RKO (cell line): Measurements from ENCODE around the gene ACE.
A peak's percentile ranks its signal among the peaks of the same experiment; 100 is the strongest.

Experiments used
- DNase-seq: peaks from one replicate; pipeline ENCODE4 v3.0.0-alpha.2; 2016; ENCODE audit warnings: low spot score

Gene ACE

DNA sequence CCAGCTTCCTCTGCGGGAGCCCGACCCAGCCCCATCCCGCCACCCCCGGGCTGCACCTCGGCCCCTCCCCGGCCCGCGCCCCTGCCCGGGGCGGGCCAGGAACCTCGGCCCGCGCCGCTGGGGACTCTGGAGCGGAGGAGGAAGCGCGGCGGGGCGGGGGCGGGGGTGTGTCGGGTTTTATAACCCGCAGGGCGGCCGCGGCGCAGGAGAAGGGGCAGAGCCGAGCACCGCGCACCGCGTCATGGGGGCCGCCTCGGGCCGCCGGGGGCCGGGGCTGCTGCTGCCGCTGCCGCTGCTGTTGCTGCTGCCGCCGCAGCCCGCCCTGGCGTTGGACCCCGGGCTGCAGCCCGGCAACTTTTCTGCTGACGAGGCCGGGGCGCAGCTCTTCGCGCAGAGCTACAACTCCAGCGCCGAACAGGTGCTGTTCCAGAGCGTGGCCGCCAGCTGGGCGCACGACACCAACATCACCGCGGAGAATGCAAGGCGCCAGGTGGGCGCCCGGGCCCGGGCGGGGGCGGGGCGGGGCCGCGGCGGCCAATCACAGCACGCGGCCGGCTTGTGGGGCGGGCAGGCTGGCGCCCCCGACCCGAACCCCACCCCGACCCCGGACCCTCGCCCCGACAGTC lies at the start of gene ACE:
ACE (plus strand) TSS at position 208 of the 626 bp plus-strand sequence; CDS start at position 242, 34 bp downstream.
- peak; percentile 71 for DNase-seq

DNA sequence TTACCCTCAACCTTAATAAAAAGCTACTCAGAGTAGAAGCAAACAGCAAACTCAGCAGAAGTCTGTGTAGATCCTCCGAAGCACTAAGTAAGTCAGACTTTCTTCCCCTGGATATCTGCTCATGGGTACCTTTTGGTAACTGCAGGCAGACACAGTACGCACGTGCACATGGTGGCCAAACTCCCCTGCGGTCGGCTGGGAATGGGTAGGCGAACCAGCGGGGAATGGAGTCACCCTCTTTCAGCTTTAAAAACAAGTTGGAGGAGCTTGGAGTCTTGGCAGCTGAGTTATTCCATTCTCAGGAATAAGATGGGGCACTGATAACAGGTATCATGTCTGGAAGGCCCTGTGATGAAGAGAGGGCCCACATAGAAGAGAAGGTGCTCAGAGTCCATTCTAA lies 47.1 kb upstream of the ACE start:
- no peak for DNase-seq

DNA sequence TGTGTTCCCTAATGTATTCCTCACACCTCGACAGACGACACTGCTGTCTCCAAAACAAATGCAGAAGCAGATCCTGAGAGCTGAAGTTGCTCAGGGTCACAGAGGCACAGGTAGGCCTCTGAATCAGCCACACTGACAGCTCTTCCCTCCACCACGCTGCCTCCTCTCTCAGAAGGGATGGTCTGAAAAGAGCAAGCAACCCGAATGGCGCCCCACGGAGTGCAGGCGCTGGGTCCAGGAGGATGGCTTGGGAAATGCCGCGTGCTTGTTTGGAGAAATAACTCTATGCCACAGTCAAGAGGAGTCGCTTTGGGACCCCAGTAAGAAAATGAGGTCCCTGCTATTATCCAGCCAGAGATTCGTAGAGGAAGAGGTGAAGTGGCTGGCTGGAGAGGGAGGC lies 46.6 kb upstream of the ACE start:
- no peak for DNase-seq

DNA sequence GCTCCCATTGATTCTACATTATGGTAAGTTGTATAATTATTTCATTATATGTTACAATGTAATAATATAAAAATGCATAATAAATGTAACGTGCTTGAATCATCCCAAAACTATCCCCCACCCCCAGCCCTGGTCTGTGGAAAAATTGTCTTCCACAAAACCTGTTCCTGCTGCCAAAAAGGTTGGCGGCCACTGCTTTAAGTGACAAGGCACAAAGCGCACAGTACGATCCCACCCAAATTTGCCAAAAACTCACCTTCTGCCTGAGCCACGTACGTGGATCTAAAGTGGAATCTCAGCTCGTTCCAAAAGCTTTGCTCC lies 45.3 kb upstream of the ACE start:
- no peak for DNase-seq

DNA sequence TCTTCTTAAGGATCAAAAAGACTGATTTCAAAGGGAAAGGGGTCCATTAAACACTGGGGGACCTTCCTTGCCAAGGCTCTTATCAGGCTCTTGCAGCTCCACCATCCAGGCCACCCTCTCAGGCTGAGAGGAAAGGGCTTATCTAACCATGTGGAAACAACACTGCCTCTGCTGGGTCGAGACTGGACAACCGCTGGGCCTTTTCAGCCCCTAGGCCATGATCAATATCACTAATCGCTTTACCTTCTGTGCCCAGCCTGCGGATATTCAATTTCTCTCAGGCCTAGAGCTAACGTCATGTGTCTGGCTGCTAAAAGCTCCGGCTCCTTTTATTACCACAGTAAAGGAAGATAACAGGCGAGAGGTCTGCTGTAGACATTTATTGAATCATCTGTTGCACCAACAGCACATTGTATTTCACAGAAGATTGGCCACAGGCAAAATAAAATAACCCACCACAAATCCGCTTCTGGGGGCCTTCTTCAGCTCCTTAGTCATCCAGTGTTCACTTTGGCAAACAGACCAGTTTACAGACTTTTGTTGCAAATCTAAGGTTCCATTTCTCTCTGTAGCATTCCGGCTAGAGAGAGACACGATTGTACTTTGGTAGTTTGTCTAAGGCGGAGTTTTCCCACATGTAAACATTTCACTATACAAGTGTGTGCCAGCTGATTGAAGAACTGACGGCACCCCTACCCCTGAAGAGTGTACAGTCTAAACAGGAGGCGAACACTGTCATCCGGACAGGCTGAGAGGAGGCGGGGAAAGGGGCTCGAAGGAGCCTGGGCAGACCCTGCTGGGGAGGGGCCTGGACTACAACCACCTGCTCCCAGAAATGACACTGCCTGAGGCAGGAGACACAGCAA lies 44.7 kb upstream of the ACE start:
- DNase-seq: no peak

DNA sequence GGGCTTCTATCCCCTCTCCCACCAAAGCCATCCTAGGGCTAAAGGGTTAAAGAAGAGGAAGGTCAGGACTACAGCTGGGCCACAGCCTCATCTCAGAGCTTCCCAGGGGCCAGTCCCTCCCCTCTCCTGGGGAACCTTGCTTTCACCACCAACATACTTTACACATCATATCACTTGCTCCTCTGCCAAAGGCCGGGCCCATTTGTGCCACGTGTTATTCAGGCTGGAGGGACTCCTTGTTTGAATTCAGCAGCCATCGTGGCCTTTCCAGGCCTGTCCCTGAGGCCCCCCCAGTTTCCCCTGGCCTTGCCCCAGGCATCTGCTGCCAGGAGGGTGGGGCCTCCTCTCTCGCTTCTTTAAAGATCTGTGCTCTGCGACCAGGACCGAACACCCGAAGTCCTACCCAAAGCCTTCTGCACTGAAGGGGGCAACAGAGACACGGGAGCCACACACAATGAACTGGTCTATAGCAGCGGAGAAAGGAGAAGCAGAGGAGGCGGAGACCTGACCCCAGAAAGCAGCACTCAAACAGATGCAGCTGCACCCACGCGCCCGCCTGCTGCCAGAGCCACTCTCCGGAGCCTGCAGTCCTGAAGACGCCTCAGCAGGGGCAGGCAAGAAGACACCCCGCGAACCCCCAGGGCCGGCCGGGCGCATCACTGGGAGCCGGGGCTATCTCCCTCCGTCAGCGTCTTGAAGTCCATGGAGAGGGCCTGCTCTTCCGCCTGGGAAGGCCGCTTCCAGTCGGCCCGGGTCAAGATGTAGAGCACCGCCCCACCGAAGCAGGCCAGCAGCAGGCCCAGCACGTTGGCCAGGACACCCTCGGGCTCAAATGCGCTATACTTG lies 42.9 kb upstream of the ACE start:
- DNase-seq: no peak

DNA sequence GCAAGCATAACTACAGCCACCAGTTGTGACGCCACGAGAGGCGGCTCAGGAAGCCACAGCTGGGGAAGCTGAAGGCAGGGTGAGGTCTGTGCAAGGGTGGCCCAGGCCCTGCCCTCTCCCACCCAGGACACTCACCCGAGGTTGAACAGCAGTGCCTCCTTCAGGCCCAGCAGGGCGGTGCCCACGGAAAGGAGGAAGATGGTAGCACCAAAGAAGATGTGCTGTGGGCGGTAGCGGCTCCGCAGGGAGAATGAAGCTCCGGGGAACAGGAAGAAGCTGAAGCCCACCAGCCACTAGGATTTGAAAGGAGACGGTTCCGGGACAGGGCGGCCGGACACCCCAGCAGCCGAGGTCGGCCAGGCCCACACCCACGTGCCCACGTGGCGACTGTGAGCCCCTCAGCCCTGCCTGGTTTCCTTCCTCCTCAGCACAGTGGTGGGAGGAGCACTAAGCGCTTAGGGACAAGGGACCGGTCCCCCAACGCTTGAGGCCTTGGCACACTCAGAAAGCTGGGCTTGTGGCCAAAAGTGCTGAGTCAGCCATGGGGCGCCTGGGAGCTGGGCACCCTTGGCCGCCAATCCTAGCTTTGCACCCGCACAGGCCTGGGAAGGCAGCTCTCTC lies 41.8 kb upstream of the ACE start:
- DNase-seq: peak; percentile 22

DNA sequence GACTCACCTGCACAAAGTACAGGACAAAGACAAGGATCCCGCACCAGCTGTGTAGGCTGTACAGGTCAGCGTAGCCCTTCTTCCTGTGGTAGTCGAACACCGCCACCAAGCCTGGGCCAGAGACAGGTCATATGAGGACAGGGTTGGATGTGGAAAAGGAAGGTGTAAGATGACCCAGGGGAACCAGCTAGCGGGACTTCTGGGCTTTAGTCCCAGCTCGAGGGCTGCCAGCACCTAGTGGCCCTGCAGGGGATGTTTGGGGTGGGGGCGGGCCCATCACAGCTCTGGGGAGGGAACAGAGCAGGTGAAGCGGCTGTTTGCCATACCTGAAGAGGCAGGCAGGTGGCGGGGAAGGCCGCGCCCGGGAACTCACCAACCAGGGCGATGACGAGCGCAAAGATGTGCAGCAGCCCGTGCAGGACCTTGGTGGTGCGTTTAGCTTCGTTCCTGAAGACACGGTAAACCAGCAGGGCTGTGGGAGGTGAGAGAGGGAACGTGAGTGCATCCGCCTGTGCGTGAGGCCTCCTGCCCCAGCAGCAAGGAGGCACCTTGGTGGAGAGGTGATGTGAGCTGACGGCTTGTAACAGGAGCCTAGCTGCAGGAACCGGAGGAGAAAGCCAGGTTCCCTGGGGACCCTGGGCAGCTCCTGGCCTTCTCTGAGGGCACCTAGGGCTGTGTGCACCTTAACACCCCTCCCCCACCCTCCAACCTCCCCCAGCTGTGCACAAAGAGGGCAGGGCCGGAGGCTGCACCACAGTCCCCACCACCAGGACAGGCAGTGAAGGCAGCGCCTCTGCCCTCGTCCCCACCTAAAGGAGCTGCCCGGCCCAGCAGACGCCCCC lies 41.0 kb upstream of the ACE start:
- DNase-seq: no peak

DNA sequence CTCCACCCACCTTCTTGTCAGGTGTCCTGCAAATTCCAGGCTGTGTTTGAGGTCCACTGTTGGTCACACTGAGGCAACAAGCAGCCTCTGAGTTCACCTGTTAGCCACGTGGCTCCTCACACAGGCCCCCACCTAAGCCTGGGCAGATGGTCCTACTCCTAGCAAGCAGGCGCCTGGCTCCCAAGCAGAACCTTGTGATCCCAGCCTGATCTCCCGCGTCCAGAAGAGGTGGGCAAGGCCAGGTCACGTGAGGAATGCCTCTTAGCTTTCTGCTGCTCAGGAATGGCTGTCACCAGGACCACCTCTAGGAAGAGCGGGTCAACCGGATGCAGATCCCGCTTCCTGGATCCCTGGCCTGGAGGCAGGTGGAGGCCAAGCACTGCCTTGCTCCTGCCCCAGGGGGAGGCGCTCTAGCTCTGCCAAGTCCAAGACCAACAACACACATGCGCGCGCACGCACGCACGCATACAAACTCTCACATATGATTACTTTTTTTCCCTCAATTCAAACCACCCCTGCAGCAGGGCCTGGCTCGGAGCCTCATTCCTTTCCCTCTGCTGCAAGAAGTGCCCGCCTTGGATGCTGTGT lies 40.2 kb upstream of the ACE start:
- DNase-seq: no peak

DNA sequence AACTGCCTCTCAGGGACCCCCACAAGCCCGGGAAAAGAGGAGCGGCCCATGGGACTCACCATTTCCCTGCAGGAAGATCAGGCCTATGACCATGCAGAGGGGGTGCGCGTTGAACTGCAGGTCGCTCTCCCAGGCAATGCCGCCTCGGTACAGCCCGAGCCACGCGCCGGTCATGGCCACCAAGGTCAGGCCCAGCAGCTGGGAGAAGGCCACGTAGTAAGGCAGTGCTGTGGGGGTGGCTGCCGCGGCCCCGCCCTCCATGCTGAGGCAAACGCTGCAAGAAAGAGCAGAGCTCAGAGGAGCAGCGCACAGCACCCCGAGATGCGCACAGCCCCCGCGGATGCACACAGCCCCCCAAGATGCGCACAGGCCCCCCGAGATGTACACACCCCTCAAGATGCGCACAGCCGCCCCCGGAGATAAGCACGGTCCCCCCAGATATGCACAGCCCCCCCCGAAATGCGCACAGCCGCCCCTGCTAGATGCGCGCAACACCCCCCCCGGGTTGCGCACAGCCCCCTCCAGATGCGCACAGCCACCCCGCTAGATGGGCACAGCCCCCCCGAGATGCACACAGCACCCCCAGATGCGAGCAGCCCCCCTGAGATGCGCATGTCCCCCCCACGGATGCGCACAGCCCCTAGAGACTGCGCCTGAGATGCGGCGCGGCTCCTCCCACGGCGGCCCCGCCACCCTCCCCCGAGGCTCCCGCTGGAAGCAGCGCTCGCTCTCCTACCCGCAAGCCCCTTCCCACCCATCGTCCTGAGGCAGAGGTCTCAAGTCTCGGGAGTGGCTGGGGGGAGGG lies 39.4 kb upstream of the ACE start:
- no peak for DNase-seq

DNA sequence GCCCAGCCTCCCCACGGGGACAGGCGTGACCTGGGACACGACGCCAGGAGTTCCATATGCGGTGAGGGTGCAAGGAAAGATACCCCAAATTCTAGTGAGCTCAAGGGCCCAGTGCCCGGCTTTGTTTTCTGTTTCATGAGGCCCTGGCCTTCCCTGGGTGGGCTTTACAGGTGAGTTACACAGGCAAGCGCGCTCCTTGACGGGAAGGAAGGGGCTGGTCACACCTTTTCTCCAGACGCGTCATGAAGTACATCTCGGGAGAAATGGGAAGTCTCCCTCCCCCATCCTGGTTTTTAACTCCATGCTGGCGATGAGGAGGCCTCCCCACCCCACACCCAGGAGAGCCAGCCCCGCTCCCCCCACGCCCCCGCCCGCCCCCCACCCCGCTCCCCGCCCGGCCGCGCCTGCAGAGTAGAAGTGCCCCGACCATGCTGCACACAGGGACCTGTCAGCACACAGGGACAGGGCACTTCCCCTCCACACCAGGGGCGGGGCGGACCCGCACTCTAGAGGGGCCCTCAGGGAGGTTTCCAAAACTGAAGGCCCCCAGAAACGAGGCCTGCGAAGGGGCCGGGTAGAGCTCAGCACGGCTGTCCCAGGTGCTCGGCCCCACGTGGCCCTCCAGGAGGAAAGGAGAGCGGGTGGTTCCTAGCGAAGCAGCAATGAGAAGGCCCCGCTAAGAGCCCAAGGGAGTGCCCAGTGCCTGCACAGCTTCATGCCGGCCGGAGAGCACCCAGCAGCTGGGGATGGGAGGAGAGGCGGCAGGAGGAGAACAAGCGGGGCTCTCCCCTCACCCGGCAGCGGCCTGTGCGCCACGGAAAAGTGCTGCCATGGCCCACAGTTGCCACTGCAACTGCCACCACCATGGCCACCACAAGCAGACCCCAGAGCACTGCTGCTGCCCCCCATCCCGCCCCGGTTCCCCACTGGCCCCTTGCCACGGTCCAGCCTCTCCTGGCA lies 38.5 kb upstream of the ACE start:
- no peak for DNase-seq

DNA sequence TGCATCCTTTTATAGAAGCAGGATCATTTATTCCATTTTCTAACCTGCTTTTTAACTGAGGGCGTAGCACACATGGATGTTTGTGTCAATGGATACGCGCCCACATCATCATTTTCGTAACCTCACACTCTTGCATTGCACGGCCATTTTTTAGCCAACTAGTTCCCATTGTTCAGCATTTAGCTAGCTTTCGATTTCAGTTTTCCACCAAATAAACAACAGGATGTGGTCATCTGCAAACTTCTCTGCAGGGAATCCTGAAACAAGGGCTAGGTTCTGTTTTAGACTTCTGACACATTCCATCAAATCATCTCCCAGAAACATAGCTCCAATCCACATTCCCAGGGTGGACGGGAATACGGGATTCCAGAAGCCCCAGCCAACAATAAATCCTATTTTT lies 37.2 kb upstream of the ACE start:
- DNase-seq: no peak

DNA sequence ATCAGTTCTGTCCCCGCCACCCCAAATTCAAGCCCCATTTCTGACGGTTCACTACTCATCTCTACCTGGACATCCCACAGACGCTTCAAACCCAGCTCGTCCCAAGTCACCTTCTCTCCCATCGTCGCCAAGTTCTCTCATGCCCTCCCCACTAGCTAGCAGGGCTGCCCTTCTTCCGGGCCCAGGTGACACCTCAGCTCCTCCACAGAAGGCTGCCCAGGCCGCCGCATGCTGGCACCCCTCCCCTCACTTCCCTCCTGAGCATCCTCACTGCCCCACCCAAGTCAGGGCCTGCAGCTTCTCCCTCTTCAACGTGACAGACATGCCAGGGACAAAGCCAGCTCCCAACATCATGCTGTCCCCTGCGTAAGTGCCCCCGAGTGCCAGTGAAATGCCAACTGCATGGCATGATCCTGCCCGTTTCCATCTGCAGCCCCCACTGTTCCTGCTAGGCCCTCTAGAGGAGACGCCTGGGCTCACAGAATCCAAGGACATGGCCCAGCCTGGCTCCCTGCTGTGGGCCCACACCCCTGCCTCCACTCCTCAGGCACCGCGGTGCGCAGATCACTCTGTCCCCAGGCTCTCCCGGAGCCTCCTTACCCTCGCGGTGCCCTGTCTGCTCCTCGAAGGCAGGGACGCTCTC lies 36.6 kb upstream of the ACE start:
- no peak for DNase-seq

DNA sequence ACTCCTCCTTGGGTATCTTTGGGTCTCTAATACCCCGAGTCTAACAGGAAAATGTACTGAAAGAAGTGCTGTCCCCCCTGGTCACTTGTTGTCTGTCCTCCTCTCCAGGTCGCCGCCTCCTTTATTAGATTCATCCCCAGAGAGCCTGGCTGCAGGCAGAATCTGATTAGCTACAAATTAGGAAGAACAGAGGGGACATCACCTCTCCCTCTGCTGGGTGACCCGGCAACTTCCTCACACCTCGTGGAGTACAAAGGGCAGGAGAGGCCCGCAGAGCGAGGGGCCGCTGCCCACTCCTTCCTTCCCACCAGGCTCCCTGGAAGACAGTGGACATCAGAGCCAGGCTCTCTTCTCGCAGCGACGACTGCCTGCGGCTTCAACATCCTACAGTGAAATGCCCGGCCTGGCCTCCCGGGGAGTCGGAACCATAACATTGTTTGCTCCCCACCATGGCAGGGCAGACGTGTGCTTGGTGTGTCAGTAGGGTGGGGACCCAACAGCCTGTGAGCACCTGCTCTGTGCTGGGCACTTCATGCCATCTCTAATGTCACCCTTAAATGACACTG lies 36.0 kb upstream of the ACE start:
- no peak for DNase-seq

DNA sequence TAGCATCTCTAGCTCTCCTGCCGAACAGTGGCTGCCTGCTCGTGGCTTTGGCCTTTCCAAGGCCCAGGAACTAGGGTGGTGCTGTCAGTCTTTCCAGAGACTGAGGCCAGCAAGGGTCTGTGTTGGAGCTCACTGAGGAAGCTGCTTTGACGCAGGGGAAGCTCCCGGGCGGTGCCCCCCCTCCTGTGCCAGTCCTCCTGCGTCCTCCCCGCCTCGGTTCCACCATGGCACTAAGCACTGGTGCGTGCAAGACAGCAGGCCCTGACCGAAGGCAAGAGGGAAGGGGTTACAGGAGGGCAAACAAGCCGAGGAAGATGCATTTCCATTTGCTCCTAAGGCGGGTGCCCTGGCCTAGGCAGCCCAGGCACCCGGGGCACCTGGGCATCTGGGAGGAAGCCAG lies 35.2 kb upstream of the ACE start:
- DNase-seq: no peak

DNA sequence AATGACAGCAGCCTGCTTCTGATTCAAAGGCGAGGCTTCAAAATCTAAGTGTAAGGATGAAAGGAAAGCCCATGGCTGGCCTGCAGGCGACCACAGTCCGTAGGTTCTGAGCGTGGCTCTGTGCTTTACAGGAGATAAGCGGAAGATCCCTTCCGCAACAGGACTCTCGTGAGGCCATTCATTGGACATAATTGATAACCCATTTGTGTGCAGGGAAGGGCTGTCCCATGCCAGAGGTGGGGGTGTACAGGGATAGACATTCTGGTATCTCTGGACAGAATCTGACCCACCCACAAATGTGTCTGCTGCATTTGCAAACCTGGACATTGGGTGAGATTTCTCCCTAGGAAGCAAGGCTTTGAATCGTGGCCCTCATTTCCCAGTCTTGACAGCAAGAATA lies 34.8 kb upstream of the ACE start:
- no peak for DNase-seq

DNA sequence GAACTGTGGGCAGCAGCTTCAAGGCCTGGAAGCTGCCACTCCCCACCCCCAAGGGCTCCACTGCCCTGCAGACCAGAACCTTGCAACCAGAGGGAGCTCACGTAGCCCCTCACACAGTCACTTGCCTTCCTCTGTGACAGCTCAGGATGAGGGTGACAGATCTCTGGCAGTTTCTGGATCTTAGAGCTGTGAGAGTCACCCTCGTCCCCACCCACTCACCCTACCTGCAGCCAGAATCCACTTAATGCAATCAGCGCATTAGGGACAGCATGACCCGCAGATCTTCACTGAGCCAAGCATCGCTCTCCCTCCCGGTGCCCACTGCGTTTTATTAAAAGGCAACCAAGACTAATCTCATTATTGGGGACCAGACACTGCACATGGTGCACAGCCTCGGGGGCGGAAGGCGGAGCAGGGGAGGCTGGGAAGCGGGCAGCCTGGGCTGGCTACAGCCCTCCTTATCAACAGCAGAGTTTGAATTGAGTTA lies 34.3 kb upstream of the ACE start:
- peak; percentile 19 for DNase-seq

DNA sequence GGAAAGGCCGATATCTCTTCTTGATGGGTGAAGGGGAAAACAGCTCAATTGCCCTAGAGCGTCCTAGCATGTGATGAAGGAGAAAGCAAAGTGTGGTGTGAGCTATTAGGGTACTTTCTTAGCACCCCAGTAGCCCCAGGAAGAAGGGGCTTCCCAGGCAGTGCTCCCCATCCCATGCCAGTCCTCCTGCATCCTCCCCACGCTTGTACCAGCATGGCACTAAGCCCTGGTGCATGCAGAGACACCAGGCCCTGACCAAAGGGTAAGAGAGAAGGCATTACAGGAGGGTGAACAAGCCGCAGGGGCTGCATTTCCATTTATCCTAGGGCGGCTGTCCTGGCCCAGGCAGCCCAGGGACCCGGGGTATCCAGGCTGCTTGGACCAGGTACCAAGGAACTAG lies 33.8 kb upstream of the ACE start:
- DNase-seq: no peak
